Measurements from ENCODE around the gene WWC2.

Gene WWC2

GRCh38 chr4:183256756-183257385 is 157.8 kb downstream of the WWC2 start:
- TF ChIP-seq TCF12 (IDR thresholded peaks at IDR 0.05; ENCODE audit: low read depth) = no peak
- TF ChIP-seq TAF1 (IDR thresholded peaks at IDR 0.05; ENCODE audit: low read depth) = no peak
- peak; percentile 76 for TF ChIP-seq RAD21 (IDR thresholded peaks at IDR 0.05; ENCODE audit: low read depth)
- no peak for TF ChIP-seq REST (IDR thresholded peaks at IDR 0.05; ENCODE audit: low read depth)
- TF ChIP-seq, protein P1, sequence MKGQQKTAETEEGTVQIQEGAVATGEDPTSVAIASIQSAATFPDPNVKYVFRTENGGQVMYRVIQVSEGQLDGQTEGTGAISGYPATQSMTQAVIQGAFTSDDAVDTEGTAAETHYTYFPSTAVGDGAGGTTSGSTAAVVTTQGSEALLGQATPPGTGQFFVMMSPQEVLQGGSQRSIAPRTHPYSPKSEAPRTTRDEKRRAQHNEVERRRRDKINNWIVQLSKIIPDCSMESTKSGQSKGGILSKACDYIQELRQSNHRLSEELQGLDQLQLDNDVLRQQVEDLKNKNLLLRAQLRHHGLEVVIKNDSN (IDR thresholded peaks at IDR 0.05) = no peak

- TF ChIP-seq REST (IDR thresholded peaks at IDR 0.05; ENCODE audit: low read depth) (no peak), FOXM1 (IDR thresholded peaks at IDR 0.05; ENCODE audit: borderline replicate concordance, low read depth) (no peak), EP300 (IDR thresholded peaks at IDR 0.05; ENCODE audit: borderline replicate concordance) (no peak), RAD21 (IDR thresholded peaks at IDR 0.05; ENCODE audit: low read depth) (no peak), TEAD4 (IDR thresholded peaks at IDR 0.05) (no peak), TAF1 (IDR thresholded peaks at IDR 0.05; ENCODE audit: low read depth) (no peak), CEBPB (IDR thresholded peaks at IDR 0.05) (no peak), TCF12 (IDR thresholded peaks at IDR 0.05; ENCODE audit: low read depth) (no peak), NFIC (IDR thresholded peaks at IDR 0.05) (no peak), YY1 (IDR thresholded peaks at IDR 0.05; ENCODE audit: low read depth) (no peak), CREB1 (IDR thresholded peaks at IDR 0.05; ENCODE audit: low read depth) (no peak), EGR1 (IDR thresholded peaks at IDR 0.05) (no peak), ZBTB7A (IDR thresholded peaks at IDR 0.05; ENCODE audit: low read depth) (no peak)
- TF ChIP-seq, protein P2, sequence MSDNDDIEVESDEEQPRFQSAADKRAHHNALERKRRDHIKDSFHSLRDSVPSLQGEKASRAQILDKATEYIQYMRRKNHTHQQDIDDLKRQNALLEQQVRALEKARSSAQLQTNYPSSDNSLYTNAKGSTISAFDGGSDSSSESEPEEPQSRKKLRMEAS (IDR thresholded peaks at IDR 0.05) = no peak
- TF ChIP-seq, protein P1 (IDR thresholded peaks at IDR 0.05) = no peak
Observed at GRCh38 chr4:183257808-183258207, 158.8 kb downstream of the WWC2 start.

GRCh38 chr4:183260491-183261151 is 161.6 kb downstream of the WWC2 start:
- no peak for TF ChIP-seq EGR1 (IDR thresholded peaks at IDR 0.05)
- TF ChIP-seq CREB1 (IDR thresholded peaks at IDR 0.05; ENCODE audit: low read depth) = no peak
- no peak for TF ChIP-seq TEAD4 (IDR thresholded peaks at IDR 0.05)
- TF ChIP-seq CEBPB (IDR thresholded peaks at IDR 0.05) = no peak
- no peak for TF ChIP-seq NFIC (IDR thresholded peaks at IDR 0.05)
- TF ChIP-seq RAD21 (IDR thresholded peaks at IDR 0.05; ENCODE audit: low read depth) = no peak
- TF ChIP-seq, protein P1 (IDR thresholded peaks at IDR 0.05) = no peak
- no peak for TF ChIP-seq TCF12 (IDR thresholded peaks at IDR 0.05; ENCODE audit: low read depth)
- no peak for TF ChIP-seq FOXM1 (IDR thresholded peaks at IDR 0.05; ENCODE audit: borderline replicate concordance, low read depth)
- no peak for TF ChIP-seq YY1 (IDR thresholded peaks at IDR 0.05; ENCODE audit: low read depth)
- TF ChIP-seq REST (IDR thresholded peaks at IDR 0.05; ENCODE audit: low read depth) = no peak
- no peak for TF ChIP-seq TAF1 (IDR thresholded peaks at IDR 0.05; ENCODE audit: low read depth)
- TF ChIP-seq, protein P2 (IDR thresholded peaks at IDR 0.05) = no peak

Data from Ishikawa (cell line).